CD4-positive, alpha-beta T cell treated with Interferon alpha-2 for 1 hour (primary cell): ENCODE data around the gene TUBB1.
"Not testable (repeated sequence)": the region's sequence is repeated elsewhere in the genome, so short reads cannot be mapped to it uniquely, and the experiment has no call there.

ENCODE experiments used
- DNase-seq, 2 donors: peaks; one replicate each; pipeline ENCODE4 v3.0.0-alpha.2; 2020 to 2022

The TUBB1 gene

GRCh38 chr20:59024111-59024530 is 4.9 kb downstream of the TUBB1 start:
- DNase-seq, result no peak

DNA sequence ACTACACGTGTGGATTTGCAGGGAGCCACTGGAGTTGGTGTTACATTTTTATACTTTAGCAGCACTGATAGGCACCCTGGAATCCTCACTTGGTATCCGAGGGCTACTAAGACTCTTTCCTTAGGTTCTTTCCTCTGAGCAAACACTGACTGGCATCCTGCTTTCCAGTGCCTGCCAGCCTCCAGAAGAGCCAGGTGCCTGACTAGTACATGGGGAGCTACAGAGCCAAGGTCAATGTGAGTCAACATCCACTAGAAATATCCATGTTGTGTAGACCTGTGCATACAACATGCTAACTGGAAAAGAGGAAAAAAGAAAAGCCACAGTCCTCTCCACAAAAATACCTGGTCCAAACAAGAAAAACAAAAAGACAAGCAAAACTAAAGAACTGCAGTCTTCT is 5.9 kb downstream of the TUBB1 start:
- DNase-seq, result no peak

DNA sequence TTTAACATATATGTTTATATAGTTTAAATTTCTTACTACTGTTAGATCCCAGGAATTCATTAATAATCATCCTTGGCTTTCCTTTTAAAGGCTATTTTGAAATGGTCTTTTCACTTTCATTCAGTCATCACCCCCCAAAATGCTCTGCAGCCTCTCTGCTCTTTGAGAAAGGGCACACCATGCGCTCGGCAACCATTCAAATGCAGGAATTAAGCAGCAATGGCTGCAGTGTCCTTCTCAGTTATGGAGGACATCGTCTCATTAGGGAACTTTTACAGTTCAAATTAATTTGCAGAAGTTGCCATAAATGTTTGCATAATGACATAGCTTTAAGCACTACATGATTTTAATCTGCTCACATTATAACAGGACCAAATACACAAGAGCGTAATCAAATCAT is 6.3 kb downstream of the TUBB1 start:
- DNase-seq, result no peak

DNA sequence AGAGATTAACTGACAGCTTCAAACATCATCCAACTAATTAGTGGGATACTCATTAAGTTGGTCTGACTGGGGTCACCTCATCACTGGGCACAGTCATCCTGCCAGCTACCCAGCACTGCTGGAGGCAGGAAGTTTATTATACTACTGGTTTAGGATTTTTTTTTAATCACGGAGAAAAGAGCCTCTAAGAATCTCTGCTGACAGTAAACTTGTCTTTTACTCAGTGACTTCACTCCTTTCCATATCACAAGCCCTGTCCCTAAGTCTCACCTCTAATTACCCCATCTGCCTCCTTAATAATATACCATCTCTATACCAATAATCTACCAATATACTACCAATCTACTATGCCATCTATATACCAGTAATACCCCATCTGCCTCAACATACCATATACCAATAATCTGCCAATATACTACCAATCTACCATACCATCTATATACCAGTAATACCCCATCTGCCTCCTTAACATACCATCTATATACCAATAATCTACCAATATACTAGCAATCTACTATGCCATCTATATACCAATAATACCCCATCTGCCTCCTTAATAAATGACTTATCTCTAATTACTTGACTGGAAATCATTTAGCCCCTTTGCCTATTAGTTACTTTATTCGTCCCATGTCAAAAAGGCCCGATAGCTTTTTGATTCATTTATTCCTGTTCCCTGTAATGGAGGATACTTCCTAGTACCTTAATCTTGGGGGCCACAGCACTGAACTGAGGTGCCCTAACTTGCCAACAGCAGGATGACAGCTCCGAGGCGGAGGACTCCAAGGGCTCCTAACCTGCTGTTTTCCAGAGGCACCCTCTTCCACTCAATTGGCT is 7.9 kb downstream of the TUBB1 start:
- DNase-seq, result no peak

- DNase-seq, result no peak
Observed at GRCh38 chr20:59027741-59028320, 8.6 kb downstream of the TUBB1 start.

DNA sequence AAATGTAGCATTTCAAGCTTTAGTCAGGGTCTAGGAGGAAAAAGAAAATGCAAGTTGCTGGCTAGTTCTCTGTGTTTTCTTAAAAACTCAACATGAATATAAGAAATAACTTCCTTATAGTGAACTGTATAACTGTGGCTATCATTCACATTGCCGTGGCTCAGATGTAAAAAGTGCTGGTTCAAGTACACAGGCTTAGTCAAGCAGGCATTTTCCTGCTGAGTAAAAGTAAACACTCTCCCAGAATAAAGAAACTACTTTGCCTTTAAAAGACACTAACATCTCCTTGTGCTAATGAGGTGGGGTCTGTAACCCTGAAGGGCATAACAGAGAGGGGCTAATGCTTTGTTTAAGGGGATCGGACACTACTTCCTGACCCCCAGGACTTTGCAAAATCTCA is 9.6 kb downstream of the TUBB1 start:
- no peak for DNase-seq

DNA sequence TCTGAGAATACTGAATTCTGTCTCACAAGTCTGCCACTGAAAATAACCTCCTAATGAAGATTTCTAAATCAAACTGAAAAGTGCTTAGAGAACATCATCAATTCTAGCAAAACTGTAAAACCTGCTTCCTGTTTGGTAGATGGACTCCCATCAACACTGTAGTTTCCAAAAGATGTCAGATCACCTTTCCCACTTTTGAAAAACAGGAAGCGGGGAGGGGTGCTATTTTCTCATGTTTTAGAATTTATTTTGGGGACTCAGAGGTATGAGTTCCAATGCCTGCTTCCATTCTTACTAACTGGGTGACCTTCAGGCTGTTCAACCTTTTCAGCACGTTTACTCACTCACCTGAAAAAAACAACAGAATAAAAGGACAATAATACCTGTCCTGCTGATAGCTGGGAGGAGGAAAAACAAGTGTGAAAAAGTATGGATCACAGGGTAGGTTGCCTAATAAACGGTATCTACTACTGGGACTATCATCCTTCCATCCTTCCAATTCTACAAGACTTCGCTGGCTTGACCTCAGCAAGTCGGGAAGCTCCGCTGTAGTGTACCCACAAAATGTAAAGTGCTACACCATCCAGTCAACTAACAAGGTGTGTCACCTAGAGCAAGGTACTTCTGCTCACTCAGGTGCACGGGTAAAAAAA is 11.8 kb downstream of the TUBB1 start:
- no peak for DNase-seq

DNA sequence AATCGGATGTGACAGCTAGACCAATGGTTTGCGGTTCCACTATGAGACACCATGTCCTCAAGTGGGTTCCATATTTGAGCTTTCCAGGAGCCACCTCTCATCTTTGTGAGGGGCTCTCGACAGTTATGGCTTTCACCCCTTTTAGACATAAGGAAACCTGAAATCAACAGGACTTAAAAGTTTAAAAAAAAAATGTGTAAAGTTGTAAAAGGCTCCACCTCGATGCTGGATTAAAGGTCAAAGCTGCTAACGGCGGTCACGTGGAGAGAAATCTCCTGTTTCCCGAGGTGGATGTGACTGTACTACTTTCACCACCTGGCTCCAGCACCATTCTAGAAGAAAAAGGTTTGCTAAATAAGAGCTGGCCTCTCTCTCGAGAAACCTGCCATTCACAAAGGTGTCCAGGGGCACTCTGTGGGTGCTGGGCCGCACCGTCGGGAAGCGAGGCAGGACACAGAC is 12.4 kb downstream of the TUBB1 start:
- peak in 1 of 2 donors; percentile 42 for DNase-seq

GRCh38 chr20:59032023-59032712 is 12.9 kb downstream of the TUBB1 start, which contains the start of gene ATP5F1E:
Gene ATP5F1E (minus strand): TSS chr20:59032335. CDS start chr20:59032251, 84 bp downstream.
- DNase-seq, result peak; percentile 97 to 98

- DNase-seq, result no peak
Observed at GRCh38 chr20:59032713-59033059, 13.5 kb downstream of the TUBB1 start.

DNA sequence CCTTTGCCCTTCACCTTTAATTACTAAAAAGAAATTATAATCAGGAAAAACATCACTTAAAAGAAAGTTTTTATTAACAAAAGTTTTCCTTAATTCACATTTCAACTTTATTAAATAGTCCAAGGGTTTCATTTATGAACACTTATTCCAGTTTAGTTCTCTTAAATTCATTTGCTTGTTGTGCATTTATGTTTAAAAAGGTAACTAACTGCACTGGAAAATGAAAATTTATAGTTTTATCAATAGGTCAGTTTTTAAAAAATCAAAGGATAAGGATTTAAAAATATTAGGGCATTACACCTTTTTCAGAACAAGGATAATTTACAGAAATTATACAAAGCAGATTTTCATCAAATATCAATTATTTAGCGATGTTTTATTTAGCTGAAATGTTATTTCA is 13.9 kb downstream of the TUBB1 start:
- DNase-seq, result no peak

GRCh38 chr20:59033616-59034165 is 14.5 kb downstream of the TUBB1 start:
- no peak for DNase-seq

- DNase-seq, result no peak
Observed at GRCh38 chr20:59035381-59035780, 16.2 kb downstream of the TUBB1 start.

- DNase-seq, result no peak
Observed at GRCh38 chr20:59037386-59037785, 18.2 kb downstream of the TUBB1 start.

DNA sequence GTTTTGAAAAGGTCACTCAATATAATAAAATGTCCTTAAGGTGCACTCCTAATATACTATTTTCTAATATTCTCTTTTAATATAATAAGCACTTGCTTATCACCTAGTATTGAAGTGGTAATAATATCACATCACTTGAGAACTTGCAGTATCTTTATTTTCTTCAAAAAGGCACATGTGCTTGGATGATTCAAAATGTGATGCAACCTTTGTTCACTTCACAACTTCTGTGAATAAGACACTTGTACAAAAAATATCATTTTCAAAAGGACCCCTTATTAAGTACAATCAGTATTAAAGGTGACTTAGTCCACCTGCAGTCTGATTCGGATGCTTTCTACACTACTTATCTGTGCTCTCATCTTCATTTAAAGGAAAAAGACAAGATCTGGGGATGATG is 20.0 kb downstream of the TUBB1 start:
- peak in 1 of 2 donors; percentile 18 for DNase-seq

- no peak for DNase-seq
Observed at GRCh38 chr20:59040667-59041066, 21.4 kb downstream of the TUBB1 start.

DNA sequence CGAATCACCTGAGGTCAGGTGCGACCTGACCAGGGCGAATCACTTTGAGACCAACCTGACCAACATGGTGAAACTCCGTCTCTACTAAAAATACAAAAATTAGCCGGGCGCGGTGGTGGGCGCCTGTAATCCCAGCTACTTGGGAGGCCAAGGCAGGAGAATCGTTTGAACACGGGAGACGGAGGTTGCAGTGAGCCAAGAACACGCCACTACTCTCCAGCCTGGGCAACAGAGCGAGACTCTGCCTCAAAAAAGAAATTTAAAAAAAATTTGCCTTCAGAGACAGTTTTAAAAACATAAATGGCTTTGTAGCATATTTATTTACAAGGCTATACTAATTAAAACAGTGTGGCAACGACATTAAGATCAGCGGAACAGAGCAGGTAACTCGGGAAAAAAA is 22.3 kb downstream of the TUBB1 start:
- not testable (repeated sequence) for DNase-seq

DNA sequence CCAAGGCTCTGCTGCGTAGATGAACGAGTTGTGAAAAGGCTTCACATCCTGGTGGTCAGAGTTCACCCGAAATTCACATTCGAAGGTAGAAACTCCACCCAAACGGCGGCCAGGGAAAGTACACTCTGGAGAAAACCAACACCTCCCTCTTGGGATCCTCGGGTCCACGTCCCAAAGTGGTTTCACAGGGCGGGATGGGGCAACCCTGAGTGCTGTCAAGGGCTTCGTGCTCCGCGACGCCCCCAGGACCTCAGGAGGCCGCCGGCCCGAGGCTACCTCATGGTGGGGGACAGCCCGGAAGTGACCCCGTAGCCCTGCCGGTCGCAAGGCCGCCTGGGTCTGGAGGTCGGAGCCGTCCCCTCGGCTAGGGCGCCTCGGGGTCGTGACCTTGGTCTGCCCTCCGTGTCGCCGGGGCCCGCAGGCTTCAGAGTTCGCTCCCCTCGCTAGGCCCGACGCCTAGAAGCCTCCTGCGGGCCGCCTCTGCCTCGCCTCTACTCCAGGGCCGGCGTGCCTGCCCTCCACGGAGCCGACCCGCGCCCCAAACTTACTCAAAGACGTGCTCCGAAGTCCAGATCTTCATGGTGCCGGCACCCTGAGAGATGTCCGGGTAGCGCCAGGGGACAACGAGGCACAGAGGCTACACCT is 23.0 kb downstream of the TUBB1 start, which contains the start of gene PRELID3B:
Gene PRELID3B (minus strand): TSS at position 636 of the 645 bp plus-strand sequence. CDS start 56 bp downstream, at position 580.
- peak in 1 of 2 donors; percentile 43 for DNase-seq

DNA sequence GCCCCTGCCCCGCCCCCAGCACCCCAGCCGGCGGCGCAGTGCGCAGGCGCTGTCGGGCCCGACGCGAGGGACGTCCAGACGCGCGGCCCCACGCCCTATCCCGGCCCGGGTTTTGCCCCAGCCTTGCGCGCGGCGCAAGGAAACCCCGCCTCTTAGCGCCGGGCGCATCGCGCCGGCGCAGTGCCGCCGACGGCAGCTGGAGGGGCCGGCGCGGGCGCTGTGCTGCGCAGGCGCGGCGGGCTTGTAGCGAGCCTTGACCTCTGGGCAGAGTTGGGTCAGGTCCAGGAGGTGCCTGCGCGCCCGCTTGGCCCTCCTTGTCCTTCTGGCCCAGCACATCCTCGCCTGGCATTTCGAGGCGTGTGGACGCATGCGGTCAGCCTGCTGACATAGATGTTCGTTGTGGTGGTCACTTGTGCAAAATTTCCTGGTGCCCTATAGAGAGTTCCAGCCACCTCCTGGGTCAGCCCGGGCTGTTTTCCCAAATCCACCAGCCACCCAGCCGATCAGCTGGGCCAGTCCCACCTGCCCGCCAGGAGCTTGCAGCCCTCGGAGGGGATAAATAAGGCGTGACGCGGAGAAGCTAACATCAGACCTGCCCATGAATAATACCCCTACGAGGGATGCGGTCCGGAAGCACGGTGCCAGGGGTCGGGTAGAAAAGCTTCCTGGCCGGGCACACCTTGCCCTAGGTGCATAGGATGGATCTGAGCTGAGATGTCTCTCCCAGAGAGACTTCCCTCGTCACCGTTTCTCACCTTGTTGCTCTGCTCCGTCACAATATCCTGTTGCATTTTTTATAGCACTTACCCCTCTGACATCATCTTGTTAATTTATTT is 23.8 kb downstream of the TUBB1 start:
- peak; percentile 95 to 96 for DNase-seq

GRCh38 chr20:59043698-59044097 is 24.5 kb downstream of the TUBB1 start:
- DNase-seq, result no peak

GRCh38 chr20:59044295-59044694 is 25.1 kb downstream of the TUBB1 start:
- no peak for DNase-seq
